ENCODE data around the gene SCUBE1. TPM values are rescaled to one million over a fixed set of nuclear protein-coding genes. Genes with fewer than 3 reads are reported as not detected.

Gene SCUBE1
- total RNA-seq, 1 experiment from 2014 or later, result 3.9 TPM

GRCh38 chr22:43390872-43391271 is 47.7 kb upstream of the SCUBE1 start:
- Histone ChIP-seq H3K36me3 (ENCODE audit: control insufficient read depth in 1 of 2, insufficient read depth in 2 of 2, low read length in 2 of 2) (no peaks in the 10 kb centered on the region), H3K79me2 (ENCODE audit: insufficient read depth, low read length) (no peaks in the 10 kb centered on the region), H3K4me1 (ENCODE audit: control insufficient read depth in 1 of 2, insufficient read depth in 2 of 2, low read length in 2 of 2) (peaks cover 0 to 3% of the 10 kb centered on the region in 2 experiments; a peak in 1 of 4 replicates), H3K27me3 (ENCODE audit: insufficient read depth, low read length) (no peaks in the 10 kb centered on the region), H3K4me3 (replicated peaks in 1 of 2; ENCODE audit: low read depth in 1 of 2, low read length in 2 of 2) (no peak overlapping the region), H4K20me1 (ENCODE audit: insufficient read depth) (no peaks in the 10 kb centered on the region), H3K4me2 (ENCODE audit: low read length) (no peak overlapping the region), H3K9me2 (ENCODE audit: insufficient read depth) (no peaks in the 10 kb centered on the region), H2AFZ (ENCODE audit: low read depth, low read length, poor library complexity, severe bottlenecking) (no peak overlapping the region), H3K9ac (ENCODE audit: low read length) (no peak overlapping the region), H3K27ac (ENCODE audit: low read depth, low read length) (no peak overlapping the region), H3K9me3 (ENCODE audit: control insufficient read depth in 1 of 2, insufficient read depth in 1 of 2, low read depth in 1 of 2, low read length in 2 of 2) (no peaks in the 10 kb centered on the region)
- intact Hi-C loops (cut with micrococcal nuclease), result no loop called here
- POLR2A ChIA-PET, result no interaction called here
- RAD21 ChIA-PET (ENCODE audit: low non-redundant PET in 1 of 2, low total read pairs in 2 of 2, uncharacterized antibody in 2 of 2, unreplicated experiment in 2 of 2), result no interaction called here
- TF ChIP-seq EZH2phosphoT487 (IDR thresholded peaks at IDR 0.05; ENCODE audit: borderline replicate concordance) (no peak), ELF1 (IDR thresholded peaks at IDR 0.05; ENCODE audit: borderline replicate concordance, low read depth) (no peak), SP1 (IDR thresholded peaks at IDR 0.05; ENCODE audit: low read depth) (no peak), EGR1 (IDR thresholded peaks at IDR 0.05; ENCODE audit: low read depth) (no peak), FOSL1 (IDR thresholded peaks at IDR 0.05; ENCODE audit: low read depth) (no peak)
- CTCF ChIA-PET, result interaction anchor here (0.6 kb wide), 1 partner anchor 40 kb away, joined by 3 read pairs; no protein-coding TSS in a partner anchor
- DNase-seq (ENCODE audit: low read depth, low spot score) (no peak), ATAC-seq (no peak)
- BruUV-seq (replicated peaks), result no TSS peak

DNA sequence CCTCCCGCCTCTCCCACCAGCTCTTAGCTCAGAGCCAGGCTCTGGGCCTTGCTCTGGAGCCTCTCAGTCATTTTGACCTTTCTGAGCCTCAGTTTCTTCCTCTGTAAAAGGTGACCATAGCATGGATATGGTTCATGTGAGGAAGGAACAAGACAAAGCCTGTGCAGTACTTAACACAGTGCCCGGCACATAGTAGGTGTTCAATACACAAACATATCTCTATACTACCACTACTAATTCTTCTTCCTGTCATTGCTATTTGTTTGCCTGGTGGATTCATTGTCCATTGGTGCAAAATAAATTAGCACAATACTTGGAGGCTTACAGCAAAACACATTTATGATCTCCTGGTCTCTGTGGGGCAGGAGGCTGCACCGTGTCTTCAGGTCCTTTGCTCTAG is 47.0 kb upstream of the SCUBE1 start:
- H3K27me3 ChIP-seq (ENCODE audit: insufficient read depth, low read length), result no peaks in the 10 kb centered on the region
- no peak for DNase-seq (ENCODE audit: low read depth, low spot score)
- peaks cover 0 to 3% of the 10 kb centered on the region in 2 experiments; a peak in 1 of 4 replicates for H3K4me1 ChIP-seq (ENCODE audit: control insufficient read depth in 1 of 2, insufficient read depth in 2 of 2, low read length in 2 of 2)
- no peak overlapping the region for H3K9ac ChIP-seq (ENCODE audit: low read length)
- no peak overlapping the region for H3K27ac ChIP-seq (ENCODE audit: low read depth, low read length)
- TF ChIP-seq EZH2phosphoT487 (IDR thresholded peaks at IDR 0.05; ENCODE audit: borderline replicate concordance) (no peak), EZH2 (IDR thresholded peaks at IDR 0.05) (no peak), REST (IDR thresholded peaks at IDR 0.05; ENCODE audit: low read depth) (no peak), ZBTB33 (IDR thresholded peaks at IDR 0.05; ENCODE audit: extremely low read depth, insufficient replicate concordance, low read length) (no peak), CTCF (IDR thresholded peaks at IDR 0.05 in 2 of 3, conservative IDR thresholded peaks at IDR 0.05 in 1 of 3; ENCODE audit: borderline replicate concordance in 1 of 3, insufficient read depth in 1 of 3, low read depth in 2 of 3, low read length in 2 of 3) (no peak), TCF7L2 (IDR thresholded peaks at IDR 0.05; ENCODE audit: borderline replicate concordance, extremely low read depth, insufficient read depth, insufficient read length) (no peak), SRF (IDR thresholded peaks at IDR 0.05; ENCODE audit: low read depth) (no peak), ATF3 (IDR thresholded peaks at IDR 0.05) (no peak)
- no peak overlapping the region for H2AFZ ChIP-seq (ENCODE audit: low read depth, low read length, poor library complexity, severe bottlenecking)
- no peaks in the 10 kb centered on the region for H3K9me3 ChIP-seq (ENCODE audit: control insufficient read depth in 1 of 2, insufficient read depth in 1 of 2, low read depth in 1 of 2, low read length in 2 of 2)
- no peaks in the 10 kb centered on the region for H3K79me2 ChIP-seq (ENCODE audit: insufficient read depth, low read length)
- no peaks in the 10 kb centered on the region for H3K36me3 ChIP-seq (ENCODE audit: control insufficient read depth in 1 of 2, insufficient read depth in 2 of 2, low read length in 2 of 2)
- ATAC-seq, result no peak
- no peak overlapping the region for H3K4me3 ChIP-seq (replicated peaks in 1 of 2; ENCODE audit: low read depth in 1 of 2, low read length in 2 of 2)
- intact Hi-C loops (cut with micrococcal nuclease), result no loop called here
- POLR2A ChIA-PET, result no interaction called here
- BruUV-seq (replicated peaks), result no TSS peak
- CTCF ChIA-PET, result no interaction called here
- H3K4me2 ChIP-seq (ENCODE audit: low read length), result no peak overlapping the region
- RAD21 ChIA-PET (ENCODE audit: low non-redundant PET in 1 of 2, low total read pairs in 2 of 2, uncharacterized antibody in 2 of 2, unreplicated experiment in 2 of 2), result no interaction called here
- H3K9me2 ChIP-seq (ENCODE audit: insufficient read depth), result no peaks in the 10 kb centered on the region
- no peaks in the 10 kb centered on the region for H4K20me1 ChIP-seq (ENCODE audit: insufficient read depth)

Data from HCT116 (cell line).